ENCODE data around the gene NDUFAF2.

DNA sequence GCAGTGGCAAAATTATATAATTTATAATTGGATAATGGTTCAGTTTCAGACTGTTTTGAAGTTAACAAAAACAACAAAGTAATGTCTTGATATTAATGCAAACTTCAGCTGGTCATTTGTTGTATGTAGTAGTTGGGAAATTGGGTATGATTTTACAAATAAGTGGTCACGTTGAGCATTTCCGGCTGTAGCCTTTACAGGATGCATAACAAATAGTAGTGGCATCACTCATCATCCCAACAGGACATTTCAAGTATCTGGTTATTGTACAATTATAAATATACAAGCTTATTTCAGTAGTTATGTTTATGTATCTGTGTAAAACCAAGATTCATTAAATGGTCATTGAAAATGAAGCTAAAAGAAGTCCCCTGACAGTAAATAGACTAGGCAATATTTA lies 144.3 kb downstream of the NDUFAF2 start:
- no peak for TF ChIP-seq EZH2 (IDR thresholded peaks at IDR 0.05; ENCODE audit: insufficient read depth, low read length)
- TF ChIP-seq, protein P1, sequence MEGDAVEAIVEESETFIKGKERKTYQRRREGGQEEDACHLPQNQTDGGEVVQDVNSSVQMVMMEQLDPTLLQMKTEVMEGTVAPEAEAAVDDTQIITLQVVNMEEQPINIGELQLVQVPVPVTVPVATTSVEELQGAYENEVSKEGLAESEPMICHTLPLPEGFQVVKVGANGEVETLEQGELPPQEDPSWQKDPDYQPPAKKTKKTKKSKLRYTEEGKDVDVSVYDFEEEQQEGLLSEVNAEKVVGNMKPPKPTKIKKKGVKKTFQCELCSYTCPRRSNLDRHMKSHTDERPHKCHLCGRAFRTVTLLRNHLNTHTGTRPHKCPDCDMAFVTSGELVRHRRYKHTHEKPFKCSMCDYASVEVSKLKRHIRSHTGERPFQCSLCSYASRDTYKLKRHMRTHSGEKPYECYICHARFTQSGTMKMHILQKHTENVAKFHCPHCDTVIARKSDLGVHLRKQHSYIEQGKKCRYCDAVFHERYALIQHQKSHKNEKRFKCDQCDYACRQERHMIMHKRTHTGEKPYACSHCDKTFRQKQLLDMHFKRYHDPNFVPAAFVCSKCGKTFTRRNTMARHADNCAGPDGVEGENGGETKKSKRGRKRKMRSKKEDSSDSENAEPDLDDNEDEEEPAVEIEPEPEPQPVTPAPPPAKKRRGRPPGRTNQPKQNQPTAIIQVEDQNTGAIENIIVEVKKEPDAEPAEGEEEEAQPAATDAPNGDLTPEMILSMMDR (IDR thresholded peaks at IDR 0.05; ENCODE audit: insufficient read depth, low read depth, low read length): no peak
